ENCODE results near the gene NFIA.
"Not testable (repeated sequence)": the region's sequence is repeated elsewhere in the genome, so short reads cannot be mapped to it uniquely, and the experiment has no call there.

Gene NFIA

GRCh38 chr1:61102041-61102440, 19.7 kb downstream of the NFIA start:
- DNase-seq (ENCODE audit: low read depth): no peak

- DNase-seq (ENCODE audit: low read depth): no peak
These were observed 20.3 kb downstream of the NFIA start for GRCh38 chr1:61102621-61103020.

- DNase-seq (ENCODE audit: low read depth): no peak
These were observed 21.9 kb downstream of the NFIA start for GRCh38 chr1:61104220-61104671.

GRCh38 chr1:61107638-61108037, 25.3 kb downstream of the NFIA start:
- no peak for DNase-seq (ENCODE audit: low read depth)

- DNase-seq (ENCODE audit: low read depth): no peak
These were observed 26.8 kb downstream of the NFIA start for GRCh38 chr1:61109158-61109557.

GRCh38 chr1:61109910-61110309, 27.5 kb downstream of the NFIA start:
- DNase-seq (ENCODE audit: low read depth): no peak

GRCh38 chr1:61110554-61110953, 28.2 kb downstream of the NFIA start:
- no peak for DNase-seq (ENCODE audit: low read depth)

GRCh38 chr1:61111084-61112004, 29.0 kb downstream of the NFIA start:
- no peak for DNase-seq (ENCODE audit: low read depth)

- DNase-seq (ENCODE audit: low read depth): no peak
These were observed 32.0 kb downstream of the NFIA start for GRCh38 chr1:61114178-61114870.

- no peak for DNase-seq (ENCODE audit: low read depth)
These were observed 33.1 kb downstream of the NFIA start for GRCh38 chr1:61115436-61115835.

GRCh38 chr1:61116421-61116820, 34.1 kb downstream of the NFIA start:
- DNase-seq (ENCODE audit: low read depth): no peak

- DNase-seq (ENCODE audit: low read depth): no peak
These were observed 34.9 kb downstream of the NFIA start for GRCh38 chr1:61117283-61117682.

- DNase-seq (ENCODE audit: low read depth): no peak
These were observed 36.7 kb downstream of the NFIA start for GRCh38 chr1:61119085-61119484.

GRCh38 chr1:61120246-61120840, 38.0 kb downstream of the NFIA start:
- no peak for DNase-seq (ENCODE audit: low read depth)

- no peak for DNase-seq (ENCODE audit: low read depth)
These were observed 38.6 kb downstream of the NFIA start for GRCh38 chr1:61120998-61121397.

- DNase-seq (ENCODE audit: low read depth): no peak
These were observed 39.3 kb downstream of the NFIA start for GRCh38 chr1:61121631-61122030.

GRCh38 chr1:61122389-61122788, 40.0 kb downstream of the NFIA start:
- no peak for DNase-seq (ENCODE audit: low read depth)

- DNase-seq (ENCODE audit: low read depth): no peak
These were observed 41.0 kb downstream of the NFIA start for GRCh38 chr1:61123326-61123725.

GRCh38 chr1:61124078-61124477, 41.7 kb downstream of the NFIA start:
- DNase-seq (ENCODE audit: low read depth): no peak

GRCh38 chr1:61124696-61125095, 42.3 kb downstream of the NFIA start:
- no peak for DNase-seq (ENCODE audit: low read depth)

GRCh38 chr1:61125263-61125662, 42.9 kb downstream of the NFIA start:
- DNase-seq (ENCODE audit: low read depth): no peak

- DNase-seq (ENCODE audit: low read depth): no peak
These were observed 43.5 kb downstream of the NFIA start for GRCh38 chr1:61125895-61126294.

GRCh38 chr1:61126843-61127242, 44.5 kb downstream of the NFIA start:
- not testable (repeated sequence) for DNase-seq (ENCODE audit: low read depth)

All from activated gamma-delta T cell treated with anti-CD3 and anti-CD28 coated beads, Interleukin-2, amount 50 U/mL, for 16 hours (primary cell).